Measurements from ENCODE around the gene CORO1C. TPM values are rescaled to one million over a fixed set of nuclear protein-coding genes. Genes with fewer than 3 reads are reported as not detected.
A peak's percentile ranks its signal among the peaks of the same experiment; 100 is the strongest.

The CORO1C gene
- total RNA-seq, 1 experiment from 2014 or later: 208 TPM

- peak overlapping the region; percentile 90 for H3K4me3 ChIP-seq (ENCODE audit: low read depth, low read length, poor library complexity, severe bottlenecking)
- no peaks in the 10 kb centered on the region for H3K27me3 ChIP-seq (replicated peaks; ENCODE audit: insufficient read depth, low read depth, low read length, poor library complexity)
- TF ChIP-seq CTCF (conservative IDR thresholded peaks at IDR 0.05; ENCODE audit: low read depth, low read length) (no peak), EZH2 (IDR thresholded peaks at IDR 0.05; ENCODE audit: borderline replicate concordance, low read depth, low read length, poor library complexity, severe bottlenecking) (no peak)
- H3K4me1 ChIP-seq (ENCODE audit: insufficient read depth, low read length, poor library complexity, severe bottlenecking): peaks cover 34% of the 10 kb centered on the region
- no peaks in the 10 kb centered on the region for H3K9me3 ChIP-seq (ENCODE audit: low read depth, low read length, poor library complexity, severe bottlenecking)
- intact Hi-C loops (cut with micrococcal nuclease; ENCODE audit: unreplicated experiment): no loop called here
- peak overlapping the region; percentile 92 for H3K27ac ChIP-seq (ENCODE audit: low read depth, low read length, poor library complexity, severe bottlenecking)
- DNase-seq (ENCODE audit: low spot score): no peak
- BruUV-seq (replicated peaks): TSS peak; percentile 27
- peaks cover 3% of the 10 kb centered on the region for H3K36me3 ChIP-seq (ENCODE audit: insufficient read depth, low read length, poor library complexity, severe bottlenecking)
- ChIA-PET POLR2A (ENCODE audit: low non-redundant PET) (no interaction called here), CTCF (no interaction called here)
Measured at GRCh38 chr12:108728820-108729611, 2.3 kb downstream of the CORO1C start.

GRCh38 chr12:108727868-108728735, 3.2 kb downstream of the CORO1C start:
- no TSS peak for BruUV-seq (replicated peaks)
- TF ChIP-seq CTCF (conservative IDR thresholded peaks at IDR 0.05; ENCODE audit: low read depth, low read length): no peak
- TF ChIP-seq EZH2 (IDR thresholded peaks at IDR 0.05; ENCODE audit: borderline replicate concordance, low read depth, low read length, poor library complexity, severe bottlenecking): no peak
- no peak for DNase-seq (ENCODE audit: low spot score)
- POLR2A ChIA-PET (ENCODE audit: low non-redundant PET): no interaction called here
- Histone ChIP-seq H3K27ac (ENCODE audit: low read depth, low read length, poor library complexity, severe bottlenecking) (no peak overlapping the region), H3K4me1 (ENCODE audit: insufficient read depth, low read length, poor library complexity, severe bottlenecking) (peaks cover 40% of the 10 kb centered on the region), H3K27me3 (replicated peaks; ENCODE audit: insufficient read depth, low read depth, low read length, poor library complexity) (no peaks in the 10 kb centered on the region), H3K4me3 (ENCODE audit: low read depth, low read length, poor library complexity, severe bottlenecking) (no peak overlapping the region), H3K36me3 (ENCODE audit: insufficient read depth, low read length, poor library complexity, severe bottlenecking) (peaks cover 3% of the 10 kb centered on the region), H3K9me3 (ENCODE audit: low read depth, low read length, poor library complexity, severe bottlenecking) (no peaks in the 10 kb centered on the region)
- CTCF ChIA-PET: no interaction called here
- intact Hi-C loops (cut with micrococcal nuclease; ENCODE audit: unreplicated experiment): no loop called here

GRCh38 chr12:108727161-108727560, 4.2 kb downstream of the CORO1C start:
- POLR2A ChIA-PET (ENCODE audit: low non-redundant PET): no interaction called here
- CTCF ChIA-PET: no interaction called here
- intact Hi-C loops (cut with micrococcal nuclease; ENCODE audit: unreplicated experiment): no loop called here
- TF ChIP-seq EZH2 (IDR thresholded peaks at IDR 0.05; ENCODE audit: borderline replicate concordance, low read depth, low read length, poor library complexity, severe bottlenecking) (no peak), CTCF (conservative IDR thresholded peaks at IDR 0.05; ENCODE audit: low read depth, low read length) (no peak)
- Histone ChIP-seq H3K4me3 (ENCODE audit: low read depth, low read length, poor library complexity, severe bottlenecking) (no peak overlapping the region), H3K36me3 (ENCODE audit: insufficient read depth, low read length, poor library complexity, severe bottlenecking) (peaks cover 3% of the 10 kb centered on the region), H3K9me3 (ENCODE audit: low read depth, low read length, poor library complexity, severe bottlenecking) (no peaks in the 10 kb centered on the region), H3K27me3 (replicated peaks; ENCODE audit: insufficient read depth, low read depth, low read length, poor library complexity) (no peaks in the 10 kb centered on the region), H3K4me1 (ENCODE audit: insufficient read depth, low read length, poor library complexity, severe bottlenecking) (peaks cover 45% of the 10 kb centered on the region), H3K27ac (ENCODE audit: low read depth, low read length, poor library complexity, severe bottlenecking) (no peak overlapping the region)
- no TSS peak for BruUV-seq (replicated peaks)
- no peak for DNase-seq (ENCODE audit: low spot score)
